Mucosa of stomach (tissue), 1 donor: ENCODE measurements around the gene CHST6.
"Not testable (repeated sequence)": the region's sequence is repeated elsewhere in the genome, so short reads cannot be mapped to it uniquely, and the experiment has no call there.

Source experiments
- H3K27me3 ChIP-seq: one replicate; pipeline ENCODE4 v1.7.0; 2013; ENCODE audit warnings: mild to moderate bottlenecking, low read length; ENCODE audit not compliant: control insufficient read depth, insufficient read depth
- H3K36me3 ChIP-seq: one replicate; pipeline ENCODE4 v1.7.0; 2013; ENCODE audit warnings: low read length; ENCODE audit not compliant: control insufficient read depth, insufficient read depth
- H3K4me1 ChIP-seq: one replicate; pipeline ENCODE4 v1.7.0; 2013; ENCODE audit warnings: mild to moderate bottlenecking, low read length; ENCODE audit not compliant: control insufficient read depth, insufficient read depth
- H3K4me3 ChIP-seq: one replicate; pipeline ENCODE4 v1.7.0; 2013; ENCODE audit warnings: low read length
- H3K9ac ChIP-seq: one replicate; pipeline ENCODE4 v1.7.0; 2013; ENCODE audit warnings: mild to moderate bottlenecking, low read length, moderate library complexity
- H3K9me3 ChIP-seq: one replicate; pipeline ENCODE4 v1.7.0; 2013; ENCODE audit warnings: mild to moderate bottlenecking, low read length, moderate library complexity; ENCODE audit not compliant: control insufficient read depth
- donor health status: Pancreatic carcinoma.

The CHST6 gene

DNA sequence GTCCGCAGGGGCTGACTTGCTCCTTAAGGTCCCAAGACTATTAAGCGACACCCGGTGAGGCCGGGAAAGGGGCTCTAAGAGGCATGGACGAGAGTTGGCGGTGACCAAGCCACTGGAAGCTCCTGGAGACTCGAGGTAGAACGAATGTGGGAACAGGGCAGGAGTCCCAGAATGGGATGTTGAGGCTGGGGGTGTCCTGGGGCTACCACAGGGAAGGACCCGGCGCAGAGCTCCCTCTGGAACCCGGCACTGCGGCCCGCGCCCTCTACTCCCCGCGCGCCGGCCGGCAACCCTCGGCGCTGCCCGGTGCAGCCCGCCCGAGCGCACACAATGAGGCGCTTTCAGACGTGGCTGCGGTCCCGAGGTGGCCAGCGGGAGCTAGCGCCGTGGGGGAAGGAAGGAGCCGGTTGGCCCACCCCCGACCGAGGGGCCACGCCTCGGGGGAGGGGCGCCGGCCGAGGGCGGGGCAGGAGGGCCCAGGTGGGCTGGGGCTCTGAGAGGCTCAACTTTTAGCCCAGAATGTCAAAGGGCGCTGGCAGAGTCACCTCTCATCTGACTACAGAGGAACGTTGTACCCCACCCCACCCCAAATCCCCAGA, at the start of gene CHST6:
Gene CHST6, minus strand, starts transcription at position 366 of the 599 bp plus-strand sequence. CDS start 15,613 bp downstream, outside the sequence.
- Histone ChIP-seq H3K9ac (no peak within 1 kb of the TSS), H3K27me3 (peaks cover 23% of the 10 kb centered on the region), H3K4me1 (peaks cover 10% of the 10 kb centered on the region), H3K4me3 (no peak within 1 kb of the TSS), H3K9me3 (no peaks in the 10 kb centered on the region), H3K36me3 (no peaks in the 10 kb centered on the region)

DNA sequence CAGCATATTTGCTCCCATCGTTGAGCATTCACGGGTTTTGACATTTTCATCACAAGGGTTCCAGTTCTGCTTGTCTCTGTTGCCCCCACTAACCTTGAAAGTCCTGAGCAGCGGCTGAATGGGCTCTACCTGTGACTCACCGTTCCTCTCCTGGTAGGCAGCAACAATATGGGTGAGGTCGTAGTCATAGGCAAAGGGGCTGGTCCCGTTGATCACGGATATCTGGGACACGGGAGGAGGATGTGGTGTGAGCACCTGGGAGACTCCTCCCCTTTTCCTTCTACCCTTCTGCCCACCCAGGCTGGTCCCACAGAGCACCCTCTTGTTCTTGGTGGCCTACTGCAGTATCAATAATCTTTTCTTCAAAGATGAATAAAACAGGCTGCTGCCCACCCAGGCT, 47.2 kb upstream of the CHST6 start:
- H3K4me3 ChIP-seq, H3K9me3 ChIP-seq, H3K36me3 ChIP-seq, H3K9ac ChIP-seq, H3K4me1 ChIP-seq, H3K27me3 ChIP-seq: not testable (repeated sequence)

DNA sequence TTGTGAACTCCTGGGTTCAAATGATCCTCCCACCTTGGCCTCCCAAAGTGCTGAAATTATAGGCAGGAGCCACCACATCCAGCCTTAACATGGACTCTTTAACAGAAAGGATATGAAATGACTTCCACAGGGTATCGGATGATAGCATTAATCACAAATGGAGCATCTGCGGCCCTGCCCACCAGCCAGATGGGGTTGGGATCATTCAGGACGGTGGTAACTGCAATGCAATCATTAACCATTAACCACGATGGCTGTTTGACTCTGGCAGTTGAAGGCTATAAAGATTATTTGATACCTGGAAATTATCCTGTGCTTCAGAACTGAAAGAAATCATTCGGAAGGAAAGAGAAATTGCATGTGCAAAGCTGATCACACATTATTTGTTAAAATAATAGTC, 46.0 kb upstream of the CHST6 start:
- no peaks in the 10 kb centered on the region for H3K9me3 ChIP-seq
- no peak overlapping the region for H3K4me3 ChIP-seq
- H3K27me3 ChIP-seq, result no peaks in the 10 kb centered on the region
- no peaks in the 10 kb centered on the region for H3K36me3 ChIP-seq
- H3K9ac ChIP-seq, result no peak overlapping the region
- no peaks in the 10 kb centered on the region for H3K4me1 ChIP-seq

DNA sequence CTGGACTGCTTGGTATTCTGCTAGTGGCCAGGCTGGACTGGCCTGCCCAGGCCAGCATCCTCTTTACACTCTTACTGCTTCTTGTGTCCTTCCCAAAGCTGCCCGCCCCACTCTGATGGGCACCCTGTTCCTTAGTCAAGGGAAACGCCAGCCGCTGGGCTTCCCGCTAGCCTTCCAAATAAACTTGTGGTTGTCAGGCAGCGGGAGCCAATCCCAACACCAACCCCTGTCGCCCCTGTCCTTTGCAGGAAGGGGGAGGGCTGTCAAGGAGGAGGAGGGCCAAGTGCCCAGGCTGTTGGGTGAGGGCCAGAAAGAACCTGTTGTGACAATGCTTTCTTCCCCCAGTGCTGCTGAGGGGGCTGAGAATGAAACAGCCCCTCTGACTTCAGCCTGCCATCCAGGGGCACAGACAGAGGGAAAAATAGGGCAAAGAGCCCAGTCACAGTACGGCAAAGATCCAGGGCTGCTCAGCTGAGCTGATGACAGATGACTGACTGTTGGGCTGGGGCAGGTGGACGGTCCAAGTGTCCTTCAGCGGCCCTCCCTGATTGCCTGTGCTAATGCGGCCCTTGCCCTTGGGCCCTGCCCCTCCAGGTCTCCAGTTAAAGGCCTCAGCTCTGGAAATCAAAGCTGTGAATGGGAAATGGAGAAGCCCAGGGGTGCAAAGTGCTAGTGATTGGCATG, 43.8 kb upstream of the CHST6 start:
- not testable (repeated sequence) for H3K9me3 ChIP-seq, H3K36me3 ChIP-seq, H3K4me1 ChIP-seq, H3K27me3 ChIP-seq, H3K9ac ChIP-seq, H3K4me3 ChIP-seq

DNA sequence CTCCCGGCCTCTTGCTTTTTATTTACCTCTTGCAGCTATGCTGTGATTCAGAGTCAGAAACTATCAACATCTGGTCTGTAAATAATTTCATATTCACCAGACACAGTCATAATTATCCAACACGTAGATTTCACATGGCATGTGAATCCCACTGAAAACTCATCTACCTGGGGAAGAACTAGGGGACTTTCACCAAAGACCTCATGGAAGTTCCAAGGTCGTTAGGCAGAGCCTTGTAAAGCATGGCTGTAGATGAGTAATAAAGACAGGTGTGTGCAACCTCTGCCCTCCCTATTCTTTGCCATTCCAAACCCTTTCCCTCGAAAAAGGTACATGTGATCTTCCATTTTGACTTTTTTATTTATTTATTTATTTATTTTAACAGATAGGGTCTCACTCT, 42.5 kb upstream of the CHST6 start:
- Histone ChIP-seq H3K27me3 (no peaks in the 10 kb centered on the region), H3K4me3 (no peak overlapping the region), H3K9ac (no peak overlapping the region), H3K9me3 (no peaks in the 10 kb centered on the region), H3K4me1 (no peaks in the 10 kb centered on the region), H3K36me3 (no peaks in the 10 kb centered on the region)

DNA sequence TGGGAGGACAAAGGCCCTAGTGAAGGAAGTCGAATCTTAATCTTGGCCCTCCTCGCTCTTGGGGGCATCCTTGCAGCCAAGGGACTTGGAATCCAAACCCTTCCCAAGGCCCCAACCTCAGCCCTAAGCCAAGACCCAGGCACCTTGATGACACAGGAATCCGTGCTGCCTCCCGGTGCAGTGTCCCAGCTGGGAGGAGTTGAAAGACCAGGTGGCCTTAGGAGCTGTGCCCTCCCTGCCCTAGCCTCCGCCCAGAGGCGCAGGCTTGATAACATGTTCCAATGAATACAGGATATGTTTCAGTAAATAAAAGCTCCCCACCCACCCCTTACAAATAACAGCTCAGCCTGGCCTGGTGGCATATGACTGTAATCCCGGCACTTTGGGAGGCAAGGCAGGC, 40.7 kb upstream of the CHST6 start, which contains the start of gene CHST5:
Gene CHST5, minus strand, starts transcription at position 208 of the 400 bp plus-strand sequence. CDS start 5,724 bp downstream, outside the sequence.
- Histone ChIP-seq H3K9ac (peak within 1 kb of the TSS; percentile 59), H3K4me3 (peak within 1 kb of the TSS; percentile 12)

DNA sequence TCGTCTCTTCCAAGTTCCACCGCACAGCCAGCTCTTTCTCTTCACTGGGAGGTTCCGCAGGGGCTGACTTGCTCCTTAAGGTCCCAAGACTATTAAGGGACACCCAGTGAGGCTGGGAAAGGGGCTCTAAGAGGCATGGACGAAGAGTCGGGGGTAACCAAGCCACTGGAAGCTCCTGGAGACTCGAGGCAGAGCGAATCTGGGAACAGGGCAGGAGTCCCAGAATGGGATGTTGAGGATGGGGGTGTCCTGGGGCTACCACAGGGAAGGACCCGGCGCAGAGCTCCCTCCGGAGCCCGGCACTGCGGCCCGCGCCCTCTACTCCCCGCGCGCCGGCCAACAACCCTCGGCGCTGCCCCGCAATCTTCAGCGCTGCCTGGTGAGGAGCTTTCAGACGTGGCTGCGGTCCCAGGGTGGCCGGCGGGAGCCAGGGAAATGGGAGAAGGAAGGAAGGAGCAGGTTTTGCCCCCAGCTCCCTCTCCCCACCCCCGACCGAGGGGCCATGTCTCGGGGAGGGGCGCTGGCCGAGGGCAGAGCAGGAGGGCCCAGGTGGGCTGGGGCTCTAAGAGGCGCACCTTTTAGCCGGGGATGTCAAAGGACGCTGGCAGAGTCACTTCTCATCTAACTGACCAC, 40.1 kb upstream of the CHST6 start:
- H3K36me3 ChIP-seq, result no peaks in the 10 kb centered on the region
- peak overlapping the region; percentile 12 for H3K4me3 ChIP-seq
- no peaks in the 10 kb centered on the region for H3K4me1 ChIP-seq
- H3K27me3 ChIP-seq, result no peaks in the 10 kb centered on the region
- no peaks in the 10 kb centered on the region for H3K9me3 ChIP-seq
- H3K9ac ChIP-seq, result peak overlapping the region; percentile 59

More for the DNA sequence above, 40.7 kb upstream of the CHST6 start, which contains the start of gene CHST5:
- no peaks in the 10 kb centered on the region for H3K36me3 ChIP-seq
- H3K4me1 ChIP-seq, result no peaks in the 10 kb centered on the region
- H3K27me3 ChIP-seq, result no peaks in the 10 kb centered on the region
- no peaks in the 10 kb centered on the region for H3K9me3 ChIP-seq

DNA sequence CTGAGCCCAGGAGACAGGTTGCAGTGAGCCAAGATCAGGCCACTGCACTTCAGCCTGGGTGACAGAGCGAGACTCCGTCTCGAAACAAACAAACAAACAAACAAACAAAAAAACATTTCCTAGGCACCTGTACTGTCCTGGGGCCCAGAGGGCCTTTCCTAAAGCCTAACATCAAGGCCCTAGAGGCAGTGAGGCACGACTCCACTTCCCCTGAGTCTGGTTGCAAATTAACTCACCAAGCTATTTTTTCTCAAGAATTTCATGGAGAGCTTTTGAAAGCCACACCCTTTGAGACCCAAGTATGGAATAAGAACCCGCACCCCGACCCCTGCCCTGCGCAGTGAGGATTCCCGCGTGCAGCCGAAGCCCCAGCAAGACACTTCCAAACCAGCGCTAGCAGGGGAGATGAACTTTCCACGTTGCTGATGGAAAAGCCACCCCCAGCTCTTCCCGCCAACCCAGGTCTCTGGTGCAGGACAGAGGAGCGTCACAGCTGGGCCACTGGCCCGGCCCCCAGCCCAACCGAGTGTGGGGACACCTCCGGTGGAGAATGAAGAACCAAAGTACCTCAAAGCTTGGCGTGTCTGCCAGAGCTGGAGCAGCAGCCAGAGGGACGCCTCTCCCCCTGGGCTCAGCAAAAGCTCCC, 39.4 kb upstream of the CHST6 start:
- no peak overlapping the region for H3K4me3 ChIP-seq
- H3K9ac ChIP-seq, result no peak overlapping the region

DNA sequence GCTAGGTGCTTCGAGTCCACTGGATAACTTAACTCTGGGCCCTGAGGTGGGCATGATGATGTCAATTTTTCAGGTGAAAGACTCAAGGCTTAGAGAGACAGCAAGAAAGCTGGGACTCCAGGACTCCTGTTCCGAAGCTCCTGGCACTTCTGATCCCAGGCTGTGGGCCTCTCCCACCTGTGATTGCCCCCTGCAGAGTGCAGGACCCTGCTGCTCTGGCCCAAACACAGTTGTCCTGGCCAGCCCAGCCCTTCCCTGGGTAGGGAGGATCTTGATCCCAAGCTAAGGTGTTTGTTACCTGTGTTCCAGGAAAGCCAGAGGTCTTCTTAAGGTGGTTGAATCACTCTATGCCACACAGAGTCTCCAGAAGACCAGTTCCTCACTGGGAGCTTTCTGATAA, 37.5 kb upstream of the CHST6 start:
- peaks cover 9% of the 10 kb centered on the region for H3K4me1 ChIP-seq
- no peaks in the 10 kb centered on the region for H3K36me3 ChIP-seq
- H3K9ac ChIP-seq, result no peak overlapping the region
- H3K9me3 ChIP-seq, result no peaks in the 10 kb centered on the region
- H3K27me3 ChIP-seq, result no peaks in the 10 kb centered on the region
- no peak overlapping the region for H3K4me3 ChIP-seq

More for the DNA sequence above, 39.4 kb upstream of the CHST6 start:
- H3K9me3 ChIP-seq, result no peaks in the 10 kb centered on the region
- no peaks in the 10 kb centered on the region for H3K27me3 ChIP-seq
- H3K36me3 ChIP-seq, result no peaks in the 10 kb centered on the region
- no peaks in the 10 kb centered on the region for H3K4me1 ChIP-seq

DNA sequence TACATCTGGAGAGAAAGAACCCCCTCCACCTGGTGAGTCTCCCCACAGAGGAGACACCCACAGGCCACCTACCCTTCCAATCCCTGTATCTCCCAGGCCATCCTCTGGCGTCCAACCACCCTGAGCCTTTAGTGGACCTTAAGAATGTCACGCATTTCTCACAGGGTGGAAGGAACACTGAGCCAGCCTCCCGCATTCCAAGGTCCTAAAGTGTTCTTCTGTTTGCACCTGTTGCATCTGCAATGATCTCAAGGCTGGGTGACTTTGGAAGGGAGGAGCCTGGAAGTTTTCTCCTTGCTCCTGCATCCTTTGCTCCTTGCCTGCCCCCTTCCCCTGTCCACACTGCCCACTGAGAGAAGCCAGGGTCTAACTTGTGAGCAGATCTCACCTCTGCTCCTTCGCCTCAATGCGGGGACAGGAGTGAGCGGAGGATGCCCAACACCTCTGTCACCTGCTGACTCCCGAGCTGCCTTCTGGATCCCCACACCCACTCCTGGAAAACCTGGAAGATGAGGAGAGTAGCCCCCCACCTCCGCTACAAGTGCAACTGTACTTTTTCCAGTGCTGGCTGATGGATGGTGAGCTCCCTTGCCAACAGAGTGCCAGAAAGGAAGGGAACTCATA, 37.0 kb upstream of the CHST6 start:
- Histone ChIP-seq H3K36me3 (no peaks in the 10 kb centered on the region), H3K9ac (no peak overlapping the region), H3K4me3 (no peak overlapping the region), H3K4me1 (peaks cover 9% of the 10 kb centered on the region), H3K27me3 (no peaks in the 10 kb centered on the region), H3K9me3 (no peaks in the 10 kb centered on the region)

DNA sequence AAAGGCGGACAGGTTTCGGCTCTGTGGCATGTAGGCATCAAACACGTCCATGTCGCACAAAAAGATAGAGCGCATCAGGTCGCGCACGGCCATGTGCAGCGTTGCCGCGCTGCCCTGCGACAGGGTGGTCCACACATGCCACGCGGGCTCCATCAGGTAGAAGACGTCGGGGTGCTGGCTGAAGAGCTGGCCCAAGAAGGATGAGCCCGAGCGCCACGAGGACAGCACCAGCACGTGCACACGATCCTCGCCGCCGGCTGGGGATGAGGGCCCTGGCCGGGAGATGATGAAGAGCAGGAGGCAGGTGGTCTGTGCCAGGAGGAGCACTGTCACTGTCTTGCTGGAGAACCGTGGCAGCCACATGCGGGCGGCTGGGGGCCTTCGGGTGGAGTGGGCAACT, 34.7 kb upstream of the CHST6 start:
- no peaks in the 10 kb centered on the region for H3K9me3 ChIP-seq
- peaks cover 9% of the 10 kb centered on the region for H3K4me1 ChIP-seq
- H3K9ac ChIP-seq, result no peak overlapping the region
- no peaks in the 10 kb centered on the region for H3K27me3 ChIP-seq
- H3K4me3 ChIP-seq, result no peak overlapping the region
- H3K36me3 ChIP-seq, result no peaks in the 10 kb centered on the region
